HG02798 (cell line): ENCODE results near the gene TRPV4.

Source experiments
- ATAC-seq: cut with Tn5 transposase; IDR thresholded peaks from one replicate; pipeline ENCODE4 v1.9.1; 2021; ENCODE audit warnings: mild to moderate bottlenecking; ENCODE audit not compliant: unreplicated experiment, poor library complexity

The TRPV4 gene

DNA sequence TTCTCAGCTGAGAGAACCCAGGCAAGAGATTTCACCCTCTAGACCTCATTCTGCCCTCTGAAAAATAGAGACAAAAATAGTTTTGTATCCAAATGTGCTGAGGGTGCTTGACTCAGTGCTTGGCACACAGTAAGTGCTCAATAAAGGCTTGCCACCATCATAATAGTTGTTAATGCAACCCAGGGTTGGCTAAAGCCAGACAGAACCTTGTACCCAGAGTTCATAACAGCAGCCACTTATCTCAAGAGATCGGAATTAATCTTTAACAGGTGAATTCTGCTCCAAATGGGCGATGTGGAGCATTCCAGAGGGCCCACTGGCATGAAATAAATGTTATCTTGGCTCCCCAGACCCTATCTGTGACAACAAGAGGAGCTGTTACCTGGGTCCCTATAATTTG is 2.9 kb downstream of the TRPV4 start:
- ATAC-seq = no peak

GRCh38 chr12:109829667-109830066 is 3.5 kb downstream of the TRPV4 start:
- ATAC-seq = no peak

DNA sequence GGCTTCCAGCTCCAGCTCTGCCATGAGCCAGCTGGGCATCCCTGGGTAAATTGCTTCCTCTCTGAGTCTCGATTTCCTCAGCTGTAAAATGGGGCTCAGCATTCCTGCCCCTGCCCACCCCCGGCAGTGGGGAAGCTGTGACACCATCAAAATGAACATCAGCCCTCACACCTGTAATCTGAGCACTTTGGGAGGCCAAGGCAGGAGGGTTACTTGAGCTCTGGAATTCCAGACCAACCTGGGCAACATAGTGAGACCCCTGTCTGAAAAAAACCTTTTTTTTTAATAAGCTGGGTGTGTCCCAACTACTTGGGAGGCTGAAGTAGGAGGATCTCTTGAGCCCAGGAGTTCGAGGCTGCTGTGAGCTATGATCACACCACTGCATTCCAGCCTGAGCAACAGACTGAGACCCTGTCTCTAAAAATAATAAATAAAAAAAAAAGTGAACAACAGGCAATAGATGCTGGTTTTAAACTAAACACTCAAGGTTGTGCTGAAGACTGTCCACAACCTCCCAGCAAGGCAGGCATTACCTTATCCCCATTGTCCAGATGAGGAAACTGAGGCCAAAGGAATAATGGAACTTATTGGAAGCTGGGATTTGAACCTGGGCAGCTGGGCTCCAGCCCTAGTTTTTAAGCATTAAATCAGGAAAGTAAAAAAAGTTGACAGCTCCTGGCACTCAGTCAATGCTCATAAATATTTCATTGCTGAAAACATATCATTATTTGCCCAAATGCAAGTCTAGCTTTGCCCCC is 4.3 kb downstream of the TRPV4 start:
- no peak for ATAC-seq

DNA sequence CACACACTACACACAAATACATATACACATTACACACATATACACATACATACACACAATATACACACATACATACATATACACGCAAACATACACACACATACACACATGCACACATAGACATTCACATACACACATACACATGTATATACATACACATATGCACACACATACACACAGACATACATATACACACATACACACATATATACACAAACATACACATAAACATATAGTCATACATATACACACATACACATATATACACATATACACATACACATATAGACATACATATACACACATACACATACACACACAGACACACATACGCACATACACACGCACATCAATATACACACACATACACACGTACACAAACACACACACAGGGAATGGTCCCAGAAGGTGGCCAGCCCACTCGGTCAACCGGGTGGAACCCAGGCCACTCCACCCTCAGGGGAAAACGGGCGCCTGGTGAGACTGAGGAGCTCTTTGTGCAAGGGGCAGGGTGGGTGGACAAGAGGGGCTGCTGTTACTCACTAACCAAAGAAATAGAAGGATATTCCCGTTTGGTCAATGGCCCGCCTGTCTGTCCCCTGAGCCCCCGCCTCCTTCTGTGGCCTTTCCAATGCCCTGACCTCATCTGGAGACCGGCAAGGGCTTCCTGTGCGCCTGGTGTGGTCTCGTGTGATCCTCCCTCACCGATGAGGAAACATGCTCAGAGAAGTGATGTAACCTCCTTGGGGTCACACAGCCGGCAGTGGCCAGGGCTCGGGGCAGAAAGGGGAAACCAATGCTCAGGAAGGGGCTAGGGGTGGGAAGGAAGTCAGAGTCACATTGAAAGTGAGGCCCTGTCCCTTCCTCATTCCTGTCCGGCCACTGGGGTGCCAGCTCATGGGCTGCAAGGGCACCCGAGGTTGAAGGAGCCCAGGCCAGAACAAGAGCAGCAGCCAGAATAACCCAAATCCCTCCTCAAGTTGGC is 5.3 kb downstream of the TRPV4 start:
- no peak for ATAC-seq

- no peak for ATAC-seq
Observed at GRCh38 chr12:109827080-109827479, 6.1 kb downstream of the TRPV4 start.

GRCh38 chr12:109824731-109825130 is 8.5 kb downstream of the TRPV4 start:
- no peak for ATAC-seq

DNA sequence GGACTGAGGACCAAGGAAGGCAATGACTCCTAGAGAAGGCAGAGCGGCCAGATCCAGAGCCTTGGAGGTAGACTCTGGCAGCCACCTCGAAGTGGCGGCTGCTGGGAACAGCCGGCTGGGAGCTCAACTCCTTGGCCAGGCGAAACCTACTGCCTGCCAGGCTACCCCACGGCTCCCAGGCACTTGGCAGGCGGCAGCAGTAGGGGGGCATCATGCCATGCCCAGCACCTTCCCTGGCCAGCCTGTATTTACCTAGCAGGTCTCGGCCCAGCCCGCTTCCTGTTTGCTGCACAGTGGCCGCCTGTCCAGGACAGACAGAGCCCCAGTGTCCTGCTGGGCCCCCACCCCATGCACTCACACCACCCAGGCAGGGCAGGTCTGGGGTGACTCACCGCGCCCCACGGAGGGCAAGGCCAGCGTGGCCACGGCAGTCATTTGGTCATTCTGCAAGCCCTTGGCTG is 10.2 kb downstream of the TRPV4 start:
- no peak for ATAC-seq

DNA sequence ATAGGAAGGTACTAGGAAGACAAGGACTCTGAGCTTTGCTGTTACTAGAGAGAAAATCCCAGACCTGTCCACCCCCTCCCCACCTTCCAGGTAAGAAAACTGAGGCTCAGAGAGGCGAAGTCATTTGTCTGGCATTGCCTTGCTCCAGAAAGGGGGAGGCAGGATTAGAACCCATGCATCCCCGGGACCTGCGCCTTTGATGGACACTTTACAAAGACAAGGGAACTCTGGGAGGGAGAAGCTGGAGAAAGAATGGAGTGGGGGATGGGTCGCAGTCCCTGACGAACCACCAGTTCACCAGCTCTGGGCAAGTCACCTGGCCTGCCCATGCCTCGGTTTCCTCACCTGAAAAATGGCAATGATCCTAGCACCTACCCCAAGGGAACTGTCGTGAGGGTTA is 10.8 kb downstream of the TRPV4 start:
- ATAC-seq = no peak

- no peak for ATAC-seq
Observed at GRCh38 chr12:109821968-109822367, 11.2 kb downstream of the TRPV4 start.

- no peak for ATAC-seq
Observed at GRCh38 chr12:109820816-109821381, 12.3 kb downstream of the TRPV4 start.

GRCh38 chr12:109818905-109819500 is 14.2 kb downstream of the TRPV4 start:
- no peak for ATAC-seq

DNA sequence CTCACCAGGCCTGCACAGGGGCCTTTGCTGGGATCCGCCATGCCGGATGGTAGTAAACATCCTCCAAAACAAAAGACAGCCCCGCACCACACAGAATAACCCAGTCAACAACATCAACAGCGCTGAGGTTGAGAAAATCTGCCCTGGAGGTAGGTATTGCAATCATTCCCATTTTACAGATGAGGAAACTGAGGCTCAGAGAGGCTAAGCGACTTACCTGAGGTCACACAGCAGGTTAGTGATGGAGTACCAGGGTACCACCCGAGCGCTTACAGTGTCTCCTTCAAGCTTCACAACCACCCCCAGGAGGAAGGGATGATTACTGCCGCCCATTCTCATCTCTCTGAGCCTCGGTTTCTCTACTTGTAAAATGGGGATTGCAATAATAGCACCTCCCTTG is 14.9 kb downstream of the TRPV4 start:
- ATAC-seq = no peak

- ATAC-seq = no peak
Observed at GRCh38 chr12:109817627-109818231, 15.5 kb downstream of the TRPV4 start.

DNA sequence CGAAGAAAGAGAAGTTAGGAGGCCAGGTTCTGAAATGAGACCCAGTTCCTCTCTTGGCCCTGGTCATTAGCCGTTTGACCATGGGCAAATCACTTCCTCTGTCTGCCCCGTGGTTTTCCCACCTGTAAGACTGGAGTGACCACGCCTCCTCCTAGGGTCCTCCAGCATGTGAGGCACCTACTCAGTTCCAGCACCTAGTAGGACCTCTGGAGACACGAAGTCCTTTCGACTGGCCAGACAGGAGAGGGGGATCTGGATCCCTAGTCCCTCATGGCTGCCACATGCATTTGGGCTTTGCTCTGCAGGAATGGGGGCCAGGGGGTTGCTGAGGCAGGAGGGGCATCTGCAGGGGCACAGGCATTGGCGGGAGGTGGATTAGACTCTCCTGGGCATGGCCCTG is 16.3 kb downstream of the TRPV4 start:
- no peak for ATAC-seq

DNA sequence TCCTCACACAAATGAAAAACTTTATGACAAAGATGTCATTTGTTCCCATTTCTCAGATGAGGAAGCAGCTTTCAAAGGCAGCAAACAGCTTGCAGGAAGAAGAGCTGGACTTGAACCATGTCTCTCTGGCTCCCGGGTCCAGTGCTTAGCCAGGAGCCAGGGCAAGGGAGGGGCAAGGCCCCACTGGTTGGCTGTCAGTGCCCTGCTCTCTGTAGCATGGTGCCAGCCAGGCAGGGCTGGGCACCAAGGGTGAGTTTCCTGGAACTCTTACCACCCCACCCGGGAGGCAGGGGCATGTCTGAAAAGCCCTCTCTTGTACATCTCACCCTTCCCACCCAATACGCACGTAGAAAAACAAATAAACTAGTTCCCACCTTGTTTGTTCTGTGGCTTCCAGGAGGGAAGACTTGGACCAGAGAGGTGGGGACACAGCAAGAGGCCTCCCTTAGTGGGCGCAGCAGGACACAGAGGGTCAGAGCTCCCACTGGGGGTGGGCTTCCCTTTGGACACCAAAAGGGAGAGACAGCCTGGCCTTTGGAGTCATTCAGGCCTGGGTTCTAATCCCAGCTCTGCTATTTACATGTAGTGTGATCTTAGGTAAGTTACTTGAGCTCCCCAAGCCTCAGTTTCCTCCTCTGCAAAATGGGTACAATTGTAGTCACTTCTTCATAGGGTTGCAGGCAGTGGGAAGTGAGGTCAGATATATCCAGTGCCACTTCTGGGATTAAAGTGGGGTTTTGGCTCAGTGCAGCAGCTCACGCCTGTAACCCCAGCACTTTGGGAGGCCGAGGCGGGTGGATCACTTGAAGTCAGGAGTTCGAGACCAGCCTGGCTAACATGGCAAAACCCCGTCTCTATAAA is 17.2 kb downstream of the TRPV4 start:
- no peak for ATAC-seq

GRCh38 chr12:109815225-109815624 is 18.0 kb downstream of the TRPV4 start:
- ATAC-seq = no peak

DNA sequence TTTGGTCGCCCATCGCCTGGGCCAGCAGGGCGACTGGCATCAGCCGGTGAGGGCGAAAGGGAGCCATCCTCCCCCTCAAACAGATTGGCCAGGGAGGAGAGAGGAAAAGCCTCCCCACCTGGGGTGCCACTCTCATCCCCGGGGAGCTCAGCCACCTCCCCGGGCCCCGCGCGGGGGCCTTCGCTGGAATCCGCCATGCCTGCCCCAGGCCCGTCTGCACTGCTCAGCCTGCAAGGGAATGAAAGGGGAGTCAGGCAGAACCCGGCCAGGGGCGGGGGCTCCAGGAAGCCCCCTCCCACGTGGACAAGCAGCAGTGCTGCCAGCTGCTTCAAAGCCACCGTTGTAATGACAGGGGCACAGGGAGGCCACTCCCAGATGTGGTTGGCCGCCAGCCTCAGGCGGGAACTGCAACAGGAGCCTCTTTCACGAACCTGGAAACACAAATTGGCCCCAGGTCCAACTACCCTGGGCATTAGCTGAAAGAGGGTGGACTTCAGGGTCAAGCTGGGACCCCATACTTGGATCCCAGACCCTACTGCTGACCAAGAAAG is 18.5 kb downstream of the TRPV4 start:
- no peak for ATAC-seq

DNA sequence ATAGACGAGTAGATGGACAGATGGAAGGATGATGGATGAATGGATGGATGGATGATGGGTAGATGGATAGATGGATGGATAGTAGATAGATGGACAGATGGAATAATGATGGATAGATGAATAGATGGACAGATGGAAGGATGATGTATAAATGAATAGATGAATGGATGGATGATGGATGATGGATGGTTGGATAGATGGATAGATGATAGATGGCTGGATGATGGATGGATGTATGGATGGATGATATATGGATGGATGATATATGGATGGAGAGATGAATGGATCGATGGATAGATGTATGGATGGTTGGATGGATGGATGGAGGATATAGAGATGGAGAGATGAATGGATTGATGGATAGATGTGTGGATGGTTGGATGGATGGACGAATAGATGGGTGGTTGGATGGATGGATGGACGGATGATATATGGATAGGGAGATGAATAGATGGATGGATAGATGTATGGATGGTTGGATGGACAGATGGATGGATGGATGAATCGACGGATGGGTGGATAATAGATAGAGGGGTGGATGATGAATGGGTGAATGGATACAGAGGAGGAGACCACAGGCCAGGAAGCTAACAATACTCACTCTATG is 19.3 kb downstream of the TRPV4 start:
- no peak for ATAC-seq

GRCh38 chr12:109811624-109811995 is 21.6 kb downstream of the TRPV4 start:
- no peak for ATAC-seq
